GM11168 (cell line): ENCODE data around the gene TEKT2.

Experiments
- in situ Hi-C: fragments of 300-500 bp; cut with MboI; formaldehyde crosslinking; loops from one replicate; pipeline ENCODE4 v1.12.0; 2022; ENCODE audit warnings: low sequenced_read_pairs; ENCODE audit not compliant: unreplicated experiment

Gene TEKT2

GRCh38 chr1:36087233-36088123 is 3.6 kb downstream of the TEKT2 start:
- in situ Hi-C loops: no loop called here

GRCh38 chr1:36088265-36088576 is 4.3 kb downstream of the TEKT2 start:
- in situ Hi-C loops: no loop called here

- in situ Hi-C loops: no loop called here
Measured at GRCh38 chr1:36088577-36089392, 4.9 kb downstream of the TEKT2 start, which contains the start of gene ADPRS. TSS of gene ADPRS (plus strand) at chr1:36088892. CDS start at chr1:36088905, 13 bp downstream.

GRCh38 chr1:36089393-36090121 is 5.7 kb downstream of the TEKT2 start:
- in situ Hi-C loops: no loop called here

- in situ Hi-C loops: no loop called here
Measured at GRCh38 chr1:36091141-36091540, 7.2 kb downstream of the TEKT2 start.

GRCh38 chr1:36091698-36092097 is 7.8 kb downstream of the TEKT2 start:
- in situ Hi-C loops: no loop called here

GRCh38 chr1:36092166-36092797 is 8.4 kb downstream of the TEKT2 start:
- in situ Hi-C loops: no loop called here

GRCh38 chr1:36092798-36093185 is 8.9 kb downstream of the TEKT2 start:
- in situ Hi-C loops: no loop called here

- in situ Hi-C loops: no loop called here
Measured at GRCh38 chr1:36093226-36093625, 9.3 kb downstream of the TEKT2 start.

GRCh38 chr1:36093929-36094328 is 10.0 kb downstream of the TEKT2 start:
- in situ Hi-C loops: no loop called here

- in situ Hi-C loops: no loop called here
Measured at GRCh38 chr1:36094621-36095061, 10.7 kb downstream of the TEKT2 start.

- in situ Hi-C loops: no loop called here
Measured at GRCh38 chr1:36095760-36096405, 12.0 kb downstream of the TEKT2 start.

GRCh38 chr1:36096500-36097432 is 12.9 kb downstream of the TEKT2 start:
- in situ Hi-C loops: no loop called here

- in situ Hi-C loops: no loop called here
Measured at GRCh38 chr1:36097693-36098585, 14.0 kb downstream of the TEKT2 start.

- in situ Hi-C loops: no loop called here
Measured at GRCh38 chr1:36098650-36099365, 14.9 kb downstream of the TEKT2 start.

GRCh38 chr1:36099681-36100341 is 15.9 kb downstream of the TEKT2 start:
- in situ Hi-C loops: no loop called here

- in situ Hi-C loops: no loop called here
Measured at GRCh38 chr1:36100376-36100775, 16.5 kb downstream of the TEKT2 start.
